Adrenal gland (tissue), 12 donors: ENCODE measurements around the gene PANK2. TPM values are rescaled to one million over a fixed set of nuclear protein-coding genes. Genes with fewer than 3 reads are reported as not detected.
"Not testable (repeated sequence)": the region's sequence is repeated elsewhere in the genome, so short reads cannot be mapped to it uniquely, and the experiment has no call there.

Experiments
- DNase-seq, 7 donors: peaks; one replicate each; pipeline ENCODE4 v3.0.0-alpha.2; 2019 to 2020
- H3K27ac ChIP-seq, 5 donors: fragments of 200-600 bp; sonication (generic) in 4 of 5; 1 replicate in 3 of 5; 2 replicates in 2 of 5; pipeline versions ENCODE4 v1.5.1 to v1.8.0; 2016 to 2020; ENCODE audit warnings: mild to moderate bottlenecking in 1 of 5
- H3K27me3 ChIP-seq: fragments of 200-600 bp; 2 replicates; pipeline ENCODE4 v1.8.0; 2021
- H3K36me3 ChIP-seq, 2 donors: fragments of 200-600 bp; replicated peaks in 1 of 2; 1 replicate in 1 of 2; 2 replicates in 1 of 2; pipeline versions ENCODE4 v1.5.1 to v1.8.0; 2018 to 2022
- H3K4me1 ChIP-seq, 2 donors: fragments of 200-600 bp; replicated peaks in 1 of 2; 1 replicate in 1 of 2; 2 replicates in 1 of 2; pipeline versions ENCODE4 v1.5.1 to v1.8.0; 2018 to 2021
- H3K4me3 ChIP-seq, 4 donors: fragments of 200-600 bp; sonication (generic) in 3 of 4; one replicate each; pipeline ENCODE4 v1.5.1; 2016 to 2018
- H3K9me3 ChIP-seq, 3 donors: fragments of 200-600 bp; sonication (generic) in 1 of 3; replicated peaks in 1 of 3; 1 replicate in 2 of 3; 2 replicates in 1 of 3; pipeline versions ENCODE4 v1.5.1 to v1.8.0; 2016 to 2021
- POLR2A ChIP-seq, 2 donors: fragments of 450-650 bp; IDR thresholded peaks; one replicate each; pipeline ENCODE4 v1.6.1; 2017; ENCODE audit warnings: antibody characterized with exemption in 2 of 2, mild to moderate bottlenecking in 2 of 2, moderate library complexity in 1 of 2
- WGBS, 4 donors: extraction: QIAGEN DNeasy Blood & Tissue Kit in 2 of 4; methylation state at CpG; one replicate each; pipeline versions ENCODE4 v1.1.5 to v1.1.7; 2013 to 2017; 5-methylcytosine and 5-hydroxymethylcytosine counted together
- intact Hi-C, 2 donors: fragments of 100-400 bp; cut with DNase I; formaldehyde crosslinking; loops; one replicate each; pipeline versions ENCODE4 v1.14.1 to v1.15.0; 2022 to 2023
- polyA plus RNA-seq, 3 donors: library from polyadenylated mRNA; stranded (reverse); fragments of 200-250 nt in 2 of 3; fragments of 350-450 nt in 1 of 3; fragmentation: Illumina TruSeq in 1 of 3; extraction: RNeasy Lipid Tissue Mini Kit (QIAGEN cat#74804) in 1 of 3; gene quantifications; one replicate each; pipeline ENCODE4 v1.2.3, GENCODE V29; 2013 to 2014
- total RNA-seq, 9 donors: library from RNA; depleted of rRNA in 4 of 9; stranded (reverse); fragments of >200 nt in 4 of 9; fragments of 120-200 nt in 1 of 9; fragmentation: NEBNext Ultra II Directional in 1 of 9; extraction: Animal tissue kit (Norgen Biotek cat#: 25700) in 1 of 9; gene quantifications; one replicate each; pipeline versions ENCODE4 v1.1.0 to v1.2.4, GENCODE V29; 2013 to 2023
- TF ChIP-seq, protein P1 (sequence below), 6 experiments: fragments of 450-650 bp in 4 of 6; fragments of 200-600 bp in 2 of 6; sonication (generic) in 1 of 6; IDR thresholded peaks; 1 replicate in 5 of 6; 2 replicates in 1 of 6; pipeline versions ENCODE4 v1.5.1 to v1.8.0; 2016 to 2021; ENCODE audit warnings: antibody characterized with exemption in 6 of 6, mild to moderate bottlenecking in 2 of 6, moderate library complexity in 1 of 6
- donor health status: healthy with polysubstance abuse.
- donor health status: Bipolar disorder and iron deficiency.
- donor health status: DM: yes; HTN: yes; CAD: no.
- donor health status: DM: no; HTN: no; CAD: no.
- donor health status: DM: no; HTN: no; CAD: no.
- donor health status: DM: yes; HTN: yes; CAD: no.

Gene PANK2
- total and polyA plus RNA-seq, 12 donors: 32.5 to 70.1 (median 46.9) TPM

DNA sequence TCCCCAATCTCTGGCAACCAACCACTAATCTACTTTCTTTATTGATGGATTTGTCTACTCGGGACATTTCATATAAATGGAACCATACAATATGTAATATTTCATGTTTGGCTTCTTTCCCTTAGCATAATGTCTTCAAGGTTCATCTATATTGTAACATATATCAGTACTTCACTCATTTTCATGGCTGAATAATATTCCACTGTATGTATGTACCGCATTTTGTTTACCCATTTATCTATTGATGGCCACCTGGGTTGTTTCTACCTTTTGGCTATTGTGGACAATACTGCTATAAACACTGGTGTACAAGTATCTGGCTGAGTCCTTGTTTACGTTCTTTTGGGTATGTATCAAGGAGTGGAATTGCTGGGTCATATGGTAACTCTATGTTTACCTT lies 48.4 kb downstream of the PANK2 start:
- intact Hi-C loops: no loop called here
- H3K27me3 ChIP-seq: no peaks in the 10 kb centered on the region
- H3K4me1 ChIP-seq: peaks cover 20 to 28% of the 10 kb centered on the region in 2 donors
- WGBS, 4 donors: 95 to 99% (median 99%) methylated on average over 3 of the region's 3 CpGs
- TF ChIP-seq, protein P1, sequence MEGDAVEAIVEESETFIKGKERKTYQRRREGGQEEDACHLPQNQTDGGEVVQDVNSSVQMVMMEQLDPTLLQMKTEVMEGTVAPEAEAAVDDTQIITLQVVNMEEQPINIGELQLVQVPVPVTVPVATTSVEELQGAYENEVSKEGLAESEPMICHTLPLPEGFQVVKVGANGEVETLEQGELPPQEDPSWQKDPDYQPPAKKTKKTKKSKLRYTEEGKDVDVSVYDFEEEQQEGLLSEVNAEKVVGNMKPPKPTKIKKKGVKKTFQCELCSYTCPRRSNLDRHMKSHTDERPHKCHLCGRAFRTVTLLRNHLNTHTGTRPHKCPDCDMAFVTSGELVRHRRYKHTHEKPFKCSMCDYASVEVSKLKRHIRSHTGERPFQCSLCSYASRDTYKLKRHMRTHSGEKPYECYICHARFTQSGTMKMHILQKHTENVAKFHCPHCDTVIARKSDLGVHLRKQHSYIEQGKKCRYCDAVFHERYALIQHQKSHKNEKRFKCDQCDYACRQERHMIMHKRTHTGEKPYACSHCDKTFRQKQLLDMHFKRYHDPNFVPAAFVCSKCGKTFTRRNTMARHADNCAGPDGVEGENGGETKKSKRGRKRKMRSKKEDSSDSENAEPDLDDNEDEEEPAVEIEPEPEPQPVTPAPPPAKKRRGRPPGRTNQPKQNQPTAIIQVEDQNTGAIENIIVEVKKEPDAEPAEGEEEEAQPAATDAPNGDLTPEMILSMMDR (IDR thresholded peaks at IDR 0.05): no peak
- TF ChIP-seq POLR2A (IDR thresholded peaks at IDR 0.05): no peak
- H3K36me3 ChIP-seq: no peaks in the 10 kb centered on the region
- H3K27ac ChIP-seq: no peak overlapping the region
- no peak overlapping the region for H3K4me3 ChIP-seq
- no peak for DNase-seq
- H3K9me3 ChIP-seq: no peaks in the 10 kb centered on the region

DNA sequence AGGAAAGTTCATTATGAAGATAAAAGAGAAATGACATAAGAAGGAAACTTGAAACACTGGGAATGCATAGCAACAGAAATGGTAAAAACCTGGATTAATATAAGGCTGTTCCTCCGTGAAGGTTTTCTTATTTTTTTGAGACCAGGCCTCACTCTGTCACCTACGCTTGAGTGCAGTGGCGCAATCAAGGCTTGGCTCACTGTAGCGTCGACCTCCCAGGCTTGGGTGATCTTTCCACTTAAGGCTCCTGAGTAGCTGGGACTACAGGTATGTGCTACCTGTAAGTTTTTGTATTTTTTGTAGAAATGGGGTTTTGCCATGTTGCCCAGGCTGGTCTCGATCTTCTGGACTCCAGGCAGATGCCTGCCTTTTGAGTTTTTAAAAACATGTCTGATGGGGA lies 51.7 kb downstream of the PANK2 start:
- no peak for DNase-seq
- Histone ChIP-seq H3K4me1 (peaks cover 0 to 1% of the 10 kb centered on the region in 2 donors), H3K4me3 (no peak overlapping the region), H3K9me3 (no peaks in the 10 kb centered on the region), H3K27me3 (no peaks in the 10 kb centered on the region), H3K36me3 (no peaks in the 10 kb centered on the region), H3K27ac (no peak overlapping the region)
- WGBS, 4 donors: 76 to 89% (median 85%) methylated on average over 6 of the region's 6 CpGs
- intact Hi-C loops: no loop called here
- TF ChIP-seq POLR2A (IDR thresholded peaks at IDR 0.05): no peak
- TF ChIP-seq, protein P1 (IDR thresholded peaks at IDR 0.05): no peak

DNA sequence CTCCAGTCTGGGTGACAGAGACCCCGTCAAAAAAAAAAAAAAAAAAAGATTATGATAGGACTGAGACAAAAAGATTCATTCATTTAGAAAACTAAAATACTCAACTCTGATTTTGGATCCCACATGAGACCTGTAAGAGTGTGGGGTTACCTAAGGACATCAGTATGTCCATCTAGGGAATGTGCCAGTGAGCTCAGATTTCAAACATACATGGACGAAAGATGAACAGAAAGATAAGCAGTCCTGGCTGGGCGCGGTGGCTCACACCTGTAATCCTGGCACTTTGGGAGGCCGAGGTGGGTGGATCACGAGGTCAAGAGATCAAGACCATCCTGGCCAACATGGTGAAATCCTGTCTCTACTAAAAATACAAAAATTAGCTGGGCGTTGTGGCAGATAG lies 57.5 kb downstream of the PANK2 start:
- intact Hi-C loops, H3K27me3 ChIP-seq: not testable (repeated sequence)

DNA sequence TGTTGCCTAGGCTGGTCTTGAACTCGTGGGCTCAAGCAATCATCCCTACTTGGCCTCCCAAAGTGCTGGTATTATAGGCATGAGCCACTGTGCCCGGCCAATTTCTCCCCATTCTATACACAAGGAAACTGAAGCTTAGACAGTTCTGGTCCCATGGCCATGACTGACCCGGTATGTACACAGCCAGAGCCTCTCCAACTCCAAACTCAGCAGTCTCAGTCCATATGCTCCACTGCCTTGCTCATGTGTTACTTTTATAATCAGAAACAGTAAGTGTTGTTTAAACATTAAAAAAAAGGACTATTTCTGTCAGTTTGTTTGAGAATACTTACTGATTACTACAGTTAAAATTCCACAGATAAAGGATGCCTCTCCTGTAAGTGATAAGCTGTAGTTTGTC lies 75.5 kb downstream of the PANK2 start:
- H3K27ac ChIP-seq: no peak overlapping the region
- no peak overlapping the region for H3K4me3 ChIP-seq
- intact Hi-C loops: loop anchor here in 1 of 2 donors (10.0 kb wide), 1 partner anchor 1250 kb away; no protein-coding TSS in a partner anchor
- TF ChIP-seq POLR2A (IDR thresholded peaks at IDR 0.05): no peak
- TF ChIP-seq, protein P1 (IDR thresholded peaks at IDR 0.05): no peak
- no peaks in the 10 kb centered on the region for H3K4me1 ChIP-seq
- H3K27me3 ChIP-seq: no peaks in the 10 kb centered on the region
- 38 to 88% (median 76%) methylated on average over 1 to 3 of the region's 3 CpGs for WGBS, 4 donors
- no peaks in the 10 kb centered on the region for H3K36me3 ChIP-seq
- no peak for DNase-seq
- no peaks in the 10 kb centered on the region for H3K9me3 ChIP-seq

More for the DNA sequence above, 57.5 kb downstream of the PANK2 start:
- not testable (repeated sequence) for H3K4me3 ChIP-seq, H3K4me1 ChIP-seq, H3K27ac ChIP-seq, DNase-seq, H3K9me3 ChIP-seq, H3K36me3 ChIP-seq
- WGBS, 4 donors: 87 to 93% (median 91%) methylated on average over 7 of the region's 7 CpGs

DNA sequence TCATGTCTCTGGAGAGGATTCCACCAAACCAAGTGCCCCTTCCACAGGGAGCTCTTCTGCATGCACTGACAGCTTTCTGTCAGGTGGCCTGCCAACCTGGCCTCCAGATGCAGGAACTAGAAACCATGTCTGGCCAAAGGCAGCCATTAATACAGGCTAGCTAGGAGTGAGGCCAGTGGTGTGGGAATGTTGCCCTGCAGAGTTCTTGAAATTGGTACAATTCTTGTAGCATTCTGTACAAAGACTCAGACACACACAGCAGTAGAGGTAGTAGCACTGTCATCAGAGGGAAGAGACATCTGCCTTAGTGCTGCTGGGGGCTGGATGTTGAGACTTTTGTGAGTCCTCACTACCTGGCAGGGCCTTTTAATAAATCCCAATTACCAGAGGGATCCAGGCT lies 77.4 kb downstream of the PANK2 start:
- no peak overlapping the region for H3K27ac ChIP-seq
- no peak for DNase-seq
- no peaks in the 10 kb centered on the region for H3K27me3 ChIP-seq
- no peaks in the 10 kb centered on the region for H3K36me3 ChIP-seq
- no peak overlapping the region for H3K4me3 ChIP-seq
- intact Hi-C loops: loop anchor here in 1 of 2 donors (10.0 kb wide), 1 partner anchor 1252 kb away; no protein-coding TSS in a partner anchor
- no peaks in the 10 kb centered on the region for H3K9me3 ChIP-seq
- H3K4me1 ChIP-seq: no peaks in the 10 kb centered on the region
- TF ChIP-seq POLR2A (IDR thresholded peaks at IDR 0.05): no peak
- TF ChIP-seq, protein P1 (IDR thresholded peaks at IDR 0.05): no peak
